Adrenal gland (tissue), 5 donors: Measurements from ENCODE around the gene GNAQ.

Experiments used
- POLR2A ChIP-seq, 2 donors: fragments of 450-650 bp; IDR thresholded peaks; one replicate each; pipeline ENCODE4 v1.6.1; 2017; ENCODE audit warnings: antibody characterized with exemption in 2 of 2, mild to moderate bottlenecking in 2 of 2, moderate library complexity in 1 of 2
- TF ChIP-seq, protein P1 (sequence below), 6 experiments: fragments of 450-650 bp in 4 of 6; fragments of 200-600 bp in 2 of 6; sonication (generic) in 1 of 6; IDR thresholded peaks; 1 replicate in 5 of 6; 2 replicates in 1 of 6; pipeline versions ENCODE4 v1.5.1 to v1.8.0; 2016 to 2021; ENCODE audit warnings: antibody characterized with exemption in 6 of 6, mild to moderate bottlenecking in 2 of 6, moderate library complexity in 1 of 6
- donor health status: DM: no; HTN: no; CAD: no.

DNA sequence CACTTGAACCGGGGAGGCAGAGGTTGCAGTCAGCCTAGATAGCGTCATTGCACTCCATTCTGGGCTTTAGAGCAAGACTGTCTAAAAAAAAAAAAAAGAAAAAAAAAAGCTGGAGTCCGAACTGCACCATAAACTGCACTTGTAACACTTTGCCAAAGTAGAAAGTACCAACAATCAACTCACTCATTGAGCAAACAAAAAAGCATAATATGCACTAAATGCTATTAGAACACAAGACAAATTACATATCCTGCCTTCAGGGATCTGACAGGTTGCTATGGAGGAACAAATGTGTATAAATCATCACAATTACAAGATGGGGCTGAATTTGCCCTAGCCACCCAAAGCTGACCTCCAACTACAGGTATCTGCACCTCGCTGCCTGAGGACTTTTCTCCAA, 27.9 kb downstream of the GNAQ start:
- no peak for TF ChIP-seq POLR2A (IDR thresholded peaks at IDR 0.05)
- TF ChIP-seq, protein P1, sequence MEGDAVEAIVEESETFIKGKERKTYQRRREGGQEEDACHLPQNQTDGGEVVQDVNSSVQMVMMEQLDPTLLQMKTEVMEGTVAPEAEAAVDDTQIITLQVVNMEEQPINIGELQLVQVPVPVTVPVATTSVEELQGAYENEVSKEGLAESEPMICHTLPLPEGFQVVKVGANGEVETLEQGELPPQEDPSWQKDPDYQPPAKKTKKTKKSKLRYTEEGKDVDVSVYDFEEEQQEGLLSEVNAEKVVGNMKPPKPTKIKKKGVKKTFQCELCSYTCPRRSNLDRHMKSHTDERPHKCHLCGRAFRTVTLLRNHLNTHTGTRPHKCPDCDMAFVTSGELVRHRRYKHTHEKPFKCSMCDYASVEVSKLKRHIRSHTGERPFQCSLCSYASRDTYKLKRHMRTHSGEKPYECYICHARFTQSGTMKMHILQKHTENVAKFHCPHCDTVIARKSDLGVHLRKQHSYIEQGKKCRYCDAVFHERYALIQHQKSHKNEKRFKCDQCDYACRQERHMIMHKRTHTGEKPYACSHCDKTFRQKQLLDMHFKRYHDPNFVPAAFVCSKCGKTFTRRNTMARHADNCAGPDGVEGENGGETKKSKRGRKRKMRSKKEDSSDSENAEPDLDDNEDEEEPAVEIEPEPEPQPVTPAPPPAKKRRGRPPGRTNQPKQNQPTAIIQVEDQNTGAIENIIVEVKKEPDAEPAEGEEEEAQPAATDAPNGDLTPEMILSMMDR (IDR thresholded peaks at IDR 0.05), result no peak
